Body of pancreas (tissue), 4 donors: ENCODE data around the gene TIGD3. TPM values are rescaled to one million over a fixed set of nuclear protein-coding genes. Genes with fewer than 3 reads are reported as not detected.

Experiments
- ATAC-seq: fragments of 150-250 bp; one replicate; pipeline ENCODE4 v1.9.1; 2016
- DNase-seq, 4 donors: peaks; one replicate each; pipeline ENCODE4 v3.0.0-alpha.2; 2019
- H3K27ac ChIP-seq, 4 donors: fragments of 200-600 bp; sonication (generic); 1 replicate in 3 of 4; 2 replicates in 1 of 4; pipeline versions ENCODE4 v1.5.1 to v1.6.1; 2016 to 2019; ENCODE audit warnings: mild to moderate bottlenecking in 1 of 4, mixed read lengths in 1 of 4, moderate library complexity in 1 of 4
- H3K27me3 ChIP-seq, 2 donors: fragments of 200-600 bp; sonication (generic); one replicate each; pipeline ENCODE4 v1.6.0; 2016; ENCODE audit warnings: mild to moderate bottlenecking in 1 of 2
- H3K36me3 ChIP-seq, 2 donors: fragments of 200-600 bp; sonication (generic); replicated peaks in 1 of 2; 2 replicates each; pipeline ENCODE4 v1.5.1; 2016; ENCODE audit warnings: low read depth in 2 of 2; ENCODE audit not compliant: insufficient read depth in 1 of 2
- H3K4me1 ChIP-seq: fragments of 200-600 bp; sonication (generic); one replicate; pipeline ENCODE4 v1.6.0; 2016
- H3K4me3 ChIP-seq, 2 donors: fragments of 200-600 bp; sonication (generic); 1 replicate in 1 of 2; 2 replicates in 1 of 2; pipeline ENCODE4 v1.5.1; 2016 to 2019
- H3K9me3 ChIP-seq, 3 donors: fragments of 200-600 bp; sonication (generic); 1 replicate in 2 of 3; 2 replicates in 1 of 3; pipeline ENCODE4 v1.5.1; 2016
- POLR2A ChIP-seq, 3 donors: fragments of 450-650 bp; IDR thresholded peaks; one replicate each; pipeline ENCODE4 v1.6.1; 2016; ENCODE audit warnings: antibody characterized with exemption in 3 of 3, mild to moderate bottlenecking in 2 of 3
- WGBS, 2 donors: methylation state at CpG; one replicate each; pipeline ENCODE4 v1.1.5; 2017; 5-methylcytosine and 5-hydroxymethylcytosine counted together
- intact Hi-C: fragments of 100-400 bp; cut with DNase I; formaldehyde crosslinking; loops from one replicate; pipeline ENCODE4 v1.15.1; 2023
- total RNA-seq, 2 donors: library from RNA; depleted of rRNA; stranded (reverse); fragments of >200 nt; gene quantifications; one replicate each; pipeline ENCODE4 v1.1.0, GENCODE V29; 2016
- TF ChIP-seq, protein P1 (sequence below), 7 experiments: fragments of 450-650 bp in 4 of 7; fragments of 200-600 bp in 3 of 7; sonication (generic) in 3 of 7; IDR thresholded peaks; one replicate each; pipeline ENCODE4 v1.5.1; 2016 to 2019; ENCODE audit warnings: antibody characterized with exemption in 7 of 7

Gene TIGD3
- total RNA-seq, 2 donors from 2014 or later = not detected

DNA sequence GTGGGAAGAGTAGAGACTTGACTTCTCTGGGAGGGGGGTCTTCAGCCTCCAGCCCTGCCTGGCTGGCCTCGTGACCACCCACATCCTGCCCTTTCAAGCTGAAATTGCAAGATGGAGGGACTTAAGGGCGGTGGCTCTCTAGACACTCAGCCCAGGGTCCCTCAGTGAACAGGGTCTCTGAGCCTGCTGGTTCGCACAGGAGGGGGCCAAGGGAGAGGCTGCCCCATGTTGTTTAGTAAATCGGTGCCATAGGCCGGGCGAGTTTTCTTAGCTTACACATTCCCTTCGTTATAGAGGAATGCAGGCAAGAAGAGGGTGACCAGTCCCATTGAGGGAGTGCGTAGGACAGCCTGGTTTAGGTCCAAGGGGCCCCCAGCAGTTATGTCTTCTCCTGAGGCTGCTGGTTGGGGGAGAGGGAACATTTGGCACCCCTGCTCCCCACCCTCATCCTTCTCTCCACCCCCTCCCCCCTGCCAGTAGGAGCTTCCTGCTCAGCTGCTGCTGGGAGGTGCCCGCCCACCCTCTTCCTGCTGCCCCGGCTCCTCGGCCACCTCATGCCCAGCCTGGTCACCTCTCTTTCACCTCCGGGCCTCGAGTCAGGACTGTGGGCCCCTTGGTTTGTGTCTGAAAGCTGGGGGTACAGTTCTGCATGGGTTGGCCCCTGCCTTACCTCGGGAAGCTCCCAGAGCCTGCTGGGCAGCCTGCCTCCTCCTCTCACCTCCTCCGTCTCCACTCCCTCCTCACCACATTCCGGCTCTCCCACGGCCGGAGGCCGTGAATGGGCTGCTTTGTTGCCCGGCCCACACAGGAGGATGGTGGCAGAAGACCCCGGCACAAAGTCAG lies 35.8 kb downstream of the TIGD3 start:
- 59 to 74% methylated on average over 13 to 21 of the region's 21 CpGs for WGBS, 2 donors
- H3K4me1 ChIP-seq = peaks cover 64% of the 10 kb centered on the region
- H3K27me3 ChIP-seq = no peaks in the 10 kb centered on the region
- H3K9me3 ChIP-seq = no peaks in the 10 kb centered on the region
- H3K36me3 ChIP-seq = no peaks in the 10 kb centered on the region
- peak in 2 of 3 donors; percentile 19 to 37 for TF ChIP-seq POLR2A (IDR thresholded peaks at IDR 0.05)
- TF ChIP-seq, protein P1, sequence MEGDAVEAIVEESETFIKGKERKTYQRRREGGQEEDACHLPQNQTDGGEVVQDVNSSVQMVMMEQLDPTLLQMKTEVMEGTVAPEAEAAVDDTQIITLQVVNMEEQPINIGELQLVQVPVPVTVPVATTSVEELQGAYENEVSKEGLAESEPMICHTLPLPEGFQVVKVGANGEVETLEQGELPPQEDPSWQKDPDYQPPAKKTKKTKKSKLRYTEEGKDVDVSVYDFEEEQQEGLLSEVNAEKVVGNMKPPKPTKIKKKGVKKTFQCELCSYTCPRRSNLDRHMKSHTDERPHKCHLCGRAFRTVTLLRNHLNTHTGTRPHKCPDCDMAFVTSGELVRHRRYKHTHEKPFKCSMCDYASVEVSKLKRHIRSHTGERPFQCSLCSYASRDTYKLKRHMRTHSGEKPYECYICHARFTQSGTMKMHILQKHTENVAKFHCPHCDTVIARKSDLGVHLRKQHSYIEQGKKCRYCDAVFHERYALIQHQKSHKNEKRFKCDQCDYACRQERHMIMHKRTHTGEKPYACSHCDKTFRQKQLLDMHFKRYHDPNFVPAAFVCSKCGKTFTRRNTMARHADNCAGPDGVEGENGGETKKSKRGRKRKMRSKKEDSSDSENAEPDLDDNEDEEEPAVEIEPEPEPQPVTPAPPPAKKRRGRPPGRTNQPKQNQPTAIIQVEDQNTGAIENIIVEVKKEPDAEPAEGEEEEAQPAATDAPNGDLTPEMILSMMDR (IDR thresholded peaks at IDR 0.05) = no peak
- peak in 1 of 4 donors; percentile 40 for DNase-seq
- peak; percentile 11 for ATAC-seq
- H3K4me3 ChIP-seq = no peak overlapping the region
- H3K27ac ChIP-seq = peak overlapping the region; percentile 25 to 83 (median 67)
- intact Hi-C loops = no loop called here

DNA sequence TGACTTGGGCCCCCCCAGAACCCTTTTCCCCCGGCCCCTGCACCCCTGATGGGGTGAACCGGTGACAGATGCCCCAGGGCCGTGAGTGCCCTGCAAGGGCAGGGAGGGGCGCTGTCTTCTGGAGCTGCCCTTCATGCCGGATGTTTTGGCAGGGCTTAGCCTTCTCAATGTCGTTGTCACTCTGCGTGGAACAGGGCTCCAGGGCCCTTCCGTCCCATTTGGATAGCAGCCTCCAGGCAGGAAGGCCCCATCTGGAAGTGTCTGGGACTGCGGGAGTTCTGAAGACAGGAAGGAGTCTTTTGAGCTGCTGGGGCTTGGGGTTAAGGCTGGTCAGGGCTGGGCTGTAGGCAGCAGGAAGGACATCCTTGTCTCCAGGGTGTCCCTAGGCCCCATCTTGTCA lies 36.4 kb downstream of the TIGD3 start:
- DNase-seq (no peak), ATAC-seq (peak; percentile 6)
- Histone ChIP-seq H3K4me1 (peaks cover 57% of the 10 kb centered on the region), H3K4me3 (no peak overlapping the region), H3K27me3 (no peaks in the 10 kb centered on the region), H3K27ac (peak overlapping the region; percentile 12 to 83 (median 67)), H3K9me3 (no peaks in the 10 kb centered on the region), H3K36me3 (peaks cover 0 to 1% of the 10 kb centered on the region in 2 donors)
- WGBS, 2 donors = 53 to 63% methylated on average over 7 of the region's 9 CpGs
- intact Hi-C loops = no loop called here
- TF ChIP-seq, protein P1 (IDR thresholded peaks at IDR 0.05) = no peak
- TF ChIP-seq POLR2A (IDR thresholded peaks at IDR 0.05) = no peak

DNA sequence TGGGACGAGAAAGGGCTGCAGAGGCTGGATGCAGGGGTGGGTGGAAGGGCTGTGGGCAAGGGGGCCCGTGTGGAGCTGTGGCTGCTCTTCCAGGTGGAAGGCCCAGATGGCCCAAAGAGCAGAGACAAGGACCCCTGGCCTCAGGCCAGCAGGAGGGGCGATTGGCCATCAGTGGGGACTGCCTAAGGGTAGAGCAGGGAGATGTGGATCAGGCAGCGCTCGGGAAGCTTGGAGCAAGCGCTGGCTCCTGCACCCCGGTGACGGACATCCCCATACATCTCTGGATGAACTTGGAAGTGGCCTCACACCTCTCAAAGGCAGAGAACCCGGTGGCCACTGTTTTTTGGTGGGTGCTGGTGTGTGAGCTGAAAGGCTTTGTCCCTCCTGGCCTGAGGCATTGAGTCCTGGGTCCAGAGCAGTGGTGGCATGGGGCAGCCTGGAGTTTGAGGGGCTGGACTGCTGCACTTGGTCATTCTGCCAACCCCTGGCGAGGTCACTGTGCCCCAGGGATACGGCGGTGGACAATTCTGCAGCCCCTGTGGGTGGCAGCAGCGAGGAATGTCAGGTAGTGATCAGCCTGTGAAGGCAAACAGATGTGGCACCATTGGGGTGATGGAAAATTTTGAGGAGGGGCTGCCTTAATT lies 37.8 kb downstream of the TIGD3 start:
- TF ChIP-seq POLR2A (IDR thresholded peaks at IDR 0.05) = no peak
- TF ChIP-seq, protein P1 (IDR thresholded peaks at IDR 0.05) = no peak
- no peak for DNase-seq
- Histone ChIP-seq H3K36me3 (peaks cover 0 to 6% of the 10 kb centered on the region in 2 donors), H3K9me3 (no peaks in the 10 kb centered on the region), H3K27ac (peak overlapping the region in 2 of 4 donors; percentile 34 to 83), H3K4me1 (peaks cover 48% of the 10 kb centered on the region), H3K4me3 (no peak overlapping the region), H3K27me3 (no peaks in the 10 kb centered on the region)
- ATAC-seq = no peak
- WGBS, 2 donors = 68 to 83% methylated on average over 8 to 11 of the region's 13 CpGs
- intact Hi-C loops = no loop called here

DNA sequence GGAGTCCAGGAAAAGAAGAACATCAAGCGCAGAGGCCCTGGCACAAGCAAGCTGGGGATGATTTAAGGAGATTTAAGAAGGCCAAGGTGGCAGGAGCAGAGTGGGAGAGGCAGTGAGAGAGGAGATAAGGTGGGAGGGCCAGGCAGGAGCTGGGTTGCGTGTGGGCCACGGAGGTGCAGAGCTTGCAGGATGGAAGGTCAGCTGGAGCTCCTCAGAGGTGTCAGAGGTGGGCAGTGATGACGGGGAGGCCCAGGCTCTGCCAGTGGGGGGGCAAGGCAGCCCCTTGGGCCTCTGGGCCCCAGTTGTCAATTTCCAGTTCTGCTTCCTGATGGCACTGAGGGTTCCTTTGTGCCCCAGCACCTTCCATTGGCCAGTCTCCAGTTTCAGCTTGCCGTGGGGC lies 38.3 kb downstream of the TIGD3 start:
- Histone ChIP-seq H3K27ac (no peak overlapping the region), H3K4me3 (no peak overlapping the region), H3K36me3 (peaks cover 0 to 7% of the 10 kb centered on the region in 2 donors), H3K27me3 (no peaks in the 10 kb centered on the region), H3K4me1 (peaks cover 42% of the 10 kb centered on the region), H3K9me3 (no peaks in the 10 kb centered on the region)
- DNase-seq (no peak), ATAC-seq (no peak)
- intact Hi-C loops = no loop called here
- WGBS, 2 donors = 76 to 91% methylated on average over 4 to 5 of the region's 5 CpGs
- no peak for TF ChIP-seq POLR2A (IDR thresholded peaks at IDR 0.05)
- TF ChIP-seq, protein P1 (IDR thresholded peaks at IDR 0.05) = no peak
